Nephron progenitor cell (in vitro differentiated cells): ENCODE data around the gene DUS1L.

Experiments
- DNase-seq: peaks from one replicate; pipeline ENCODE4 v3.0.0; 2021
- H3K27ac Mint-ChIP-seq: 2 replicates; pipeline ENCODE4 v1.8.0; 2021; ENCODE audit warnings: mild to moderate bottlenecking, moderate library complexity, mixed read lengths
- H3K27me3 Mint-ChIP-seq: 2 replicates; pipeline ENCODE4 v1.8.0; 2021; ENCODE audit warnings: mild to moderate bottlenecking, low read depth, mixed read lengths; ENCODE audit not compliant: poor library complexity
- H3K36me3 Mint-ChIP-seq: 2 replicates; pipeline ENCODE4 v1.8.0; 2021; ENCODE audit warnings: low read depth, mixed read lengths
- H3K4me1 Mint-ChIP-seq: 2 replicates; pipeline ENCODE4 v1.8.0; 2021; ENCODE audit warnings: mixed read lengths
- H3K4me3 Mint-ChIP-seq: 2 replicates; pipeline ENCODE4 v1.8.0; 2021; ENCODE audit warnings: mild to moderate bottlenecking, moderate library complexity, mixed read lengths
- H3K9me3 Mint-ChIP-seq: 2 replicates; pipeline ENCODE4 v1.8.0; 2021; ENCODE audit warnings: mild to moderate bottlenecking, moderate library complexity, mixed read lengths
- CTCF ChIP-seq: fragments of 200-600 bp; sonication (generic); IDR thresholded peaks from 2 replicates; pipeline ENCODE4 v1.5.0; 2021; ENCODE audit warnings: antibody characterized with exemption

The DUS1L gene

GRCh38 chr17:82050761-82051641, 14.6 kb downstream of the DUS1L start:
- no peak for TF ChIP-seq CTCF
- DNase-seq, result no peak
- H3K27ac Mint-ChIP-seq, result no peak overlapping the region
- peak overlapping the region; percentile 88 for H3K4me3 Mint-ChIP-seq
- H3K27me3 Mint-ChIP-seq, result no peaks in the 10 kb centered on the region
- no peaks in the 10 kb centered on the region for H3K9me3 Mint-ChIP-seq
- peaks cover 20% of the 10 kb centered on the region for H3K4me1 Mint-ChIP-seq
- peaks cover 8% of the 10 kb centered on the region for H3K36me3 Mint-ChIP-seq

- Mint-ChIP-seq H3K9me3 (no peaks in the 10 kb centered on the region), H3K27ac (no peak overlapping the region), H3K4me3 (peak overlapping the region; percentile 88), H3K4me1 (peaks cover 20% of the 10 kb centered on the region), H3K36me3 (peaks cover 8% of the 10 kb centered on the region), H3K27me3 (no peaks in the 10 kb centered on the region)
- no peak for DNase-seq
- no peak for TF ChIP-seq CTCF
These were observed 15.3 kb downstream of the DUS1L start for GRCh38 chr17:82050152-82050760.

GRCh38 chr17:82049521-82049971, 16.1 kb downstream of the DUS1L start:
- H3K27ac Mint-ChIP-seq, result no peak overlapping the region
- peaks cover 8% of the 10 kb centered on the region for H3K36me3 Mint-ChIP-seq
- DNase-seq, result no peak
- H3K27me3 Mint-ChIP-seq, result no peaks in the 10 kb centered on the region
- no peaks in the 10 kb centered on the region for H3K9me3 Mint-ChIP-seq
- H3K4me1 Mint-ChIP-seq, result peaks cover 20% of the 10 kb centered on the region
- no peak for TF ChIP-seq CTCF
- H3K4me3 Mint-ChIP-seq, result no peak overlapping the region

- Mint-ChIP-seq H3K27ac (no peak overlapping the region), H3K27me3 (no peaks in the 10 kb centered on the region), H3K4me1 (peaks cover 20% of the 10 kb centered on the region), H3K4me3 (no peak overlapping the region), H3K9me3 (no peaks in the 10 kb centered on the region), H3K36me3 (peaks cover 8% of the 10 kb centered on the region)
- no peak for DNase-seq
- TF ChIP-seq CTCF, result no peak
These were observed 16.5 kb downstream of the DUS1L start for GRCh38 chr17:82049106-82049505.

- DNase-seq, result no peak
- Mint-ChIP-seq H3K4me3 (no peak overlapping the region), H3K9me3 (no peaks in the 10 kb centered on the region), H3K27ac (no peak overlapping the region), H3K4me1 (peaks cover 20% of the 10 kb centered on the region), H3K27me3 (no peaks in the 10 kb centered on the region), H3K36me3 (peaks cover 8% of the 10 kb centered on the region)
- no peak for TF ChIP-seq CTCF
These were observed 17.0 kb downstream of the DUS1L start for GRCh38 chr17:82048571-82048971.
